ENCODE results near the gene SRPK1.

Gene SRPK1

DNA sequence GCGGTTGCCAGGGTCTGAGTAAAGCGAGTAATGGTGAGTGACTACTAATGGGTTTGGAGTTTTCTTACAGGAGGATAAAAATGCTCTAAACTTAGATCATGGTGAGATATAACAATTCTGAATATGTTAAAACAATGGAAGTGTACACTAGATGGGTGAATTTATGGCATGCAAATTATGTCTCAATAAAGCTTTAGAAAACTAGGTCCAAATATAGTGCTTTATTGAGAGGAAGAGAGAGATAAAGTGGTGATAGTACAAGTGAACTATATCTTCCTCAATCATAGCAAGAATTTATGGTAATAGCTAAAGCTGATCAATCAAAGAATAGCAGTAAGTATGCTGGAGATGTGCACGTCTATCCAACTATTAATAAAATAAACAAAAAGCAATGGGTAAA lies 23.9 kb downstream of the SRPK1 start:
- no peak for DNase-seq

- DNase-seq: no peak
These were observed 24.7 kb downstream of the SRPK1 start for GRCh38 chr6:35896228-35896627.

DNA sequence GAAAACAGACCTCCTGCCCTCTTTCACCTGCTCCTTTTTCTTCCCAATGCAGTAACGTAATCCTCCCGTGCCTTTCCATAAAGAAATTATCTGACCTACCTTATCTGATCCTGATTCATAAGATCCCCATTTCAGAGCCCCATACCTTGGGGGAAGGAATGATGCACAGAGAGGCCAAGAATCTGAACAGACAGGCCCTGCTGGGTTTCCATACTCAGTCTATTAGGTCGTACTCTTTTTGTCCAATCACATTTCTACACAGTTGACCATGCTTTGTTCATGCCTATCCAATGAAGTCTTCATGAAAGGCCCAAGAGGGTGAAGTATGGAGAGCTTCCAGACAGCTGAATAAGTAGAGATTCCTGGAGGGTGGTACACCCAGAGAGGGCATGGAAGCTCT lies 25.3 kb downstream of the SRPK1 start:
- DNase-seq: no peak

- no peak for DNase-seq
These were observed 26.1 kb downstream of the SRPK1 start for GRCh38 chr6:35894776-35895175.

- DNase-seq: no peak
These were observed 27.7 kb downstream of the SRPK1 start for GRCh38 chr6:35893246-35893645.

DNA sequence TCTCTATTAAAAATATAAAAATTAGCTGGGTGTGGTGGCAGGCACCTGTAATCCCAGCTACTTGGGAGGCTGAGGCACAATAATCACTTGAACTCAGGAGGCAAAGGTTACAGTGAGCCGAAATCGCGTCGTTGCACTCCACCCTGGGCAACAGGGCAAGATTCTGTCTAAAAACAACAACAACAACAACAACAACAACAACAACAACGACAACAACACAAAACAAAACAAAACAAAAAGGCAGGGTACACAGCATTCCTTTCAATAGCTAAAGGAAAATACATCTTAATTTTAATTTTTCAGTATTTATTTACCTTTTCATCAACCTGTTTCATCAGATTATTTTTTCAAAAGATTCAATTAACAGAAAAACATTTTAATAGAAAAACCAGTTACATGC lies 28.4 kb downstream of the SRPK1 start:
- DNase-seq: no peak

DNA sequence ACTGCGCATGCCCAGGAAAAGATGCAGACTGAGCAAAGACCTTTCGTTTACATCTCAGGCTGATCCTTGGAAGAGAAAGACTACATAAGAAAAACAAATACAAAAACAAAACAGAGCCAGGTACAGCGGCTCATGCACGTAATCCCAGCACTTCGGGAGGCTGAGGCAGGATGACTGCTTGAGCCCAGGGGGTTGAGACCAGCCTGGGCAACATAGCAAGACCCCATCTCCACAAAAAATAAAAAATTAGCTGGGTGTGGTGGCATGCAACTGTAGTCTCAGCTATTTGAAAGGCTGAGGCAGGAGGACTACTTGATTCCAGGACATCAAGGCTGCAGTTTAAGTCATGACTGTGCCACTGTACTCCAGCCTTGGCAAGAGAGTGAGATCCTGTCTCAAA lies 41.7 kb downstream of the SRPK1 start:
- no peak for DNase-seq

- no peak for DNase-seq
These were observed 44.0 kb downstream of the SRPK1 start for GRCh38 chr6:35876902-35877301.

- no peak for DNase-seq
These were observed 46.2 kb downstream of the SRPK1 start for GRCh38 chr6:35874730-35875129.

DNA sequence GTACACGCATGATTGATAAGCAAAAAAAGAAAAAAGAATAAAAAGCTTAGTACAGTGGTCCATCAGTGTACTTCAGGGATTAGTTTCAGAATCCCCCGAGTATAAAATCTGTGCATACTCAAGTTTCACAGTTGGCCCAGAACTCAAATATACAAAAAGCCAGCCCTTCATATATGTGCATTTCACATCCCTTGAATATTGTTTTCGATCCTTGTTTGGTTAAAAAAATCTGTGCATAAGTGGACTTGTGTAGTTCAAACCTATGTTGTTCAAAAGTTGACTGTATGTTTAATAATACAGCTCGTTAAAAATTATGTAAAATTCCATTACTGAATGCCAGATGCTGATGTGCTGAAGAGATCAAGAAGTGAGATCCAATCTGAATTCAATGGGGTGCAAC lies 61.5 kb downstream of the SRPK1 start:
- no peak for DNase-seq

DNA sequence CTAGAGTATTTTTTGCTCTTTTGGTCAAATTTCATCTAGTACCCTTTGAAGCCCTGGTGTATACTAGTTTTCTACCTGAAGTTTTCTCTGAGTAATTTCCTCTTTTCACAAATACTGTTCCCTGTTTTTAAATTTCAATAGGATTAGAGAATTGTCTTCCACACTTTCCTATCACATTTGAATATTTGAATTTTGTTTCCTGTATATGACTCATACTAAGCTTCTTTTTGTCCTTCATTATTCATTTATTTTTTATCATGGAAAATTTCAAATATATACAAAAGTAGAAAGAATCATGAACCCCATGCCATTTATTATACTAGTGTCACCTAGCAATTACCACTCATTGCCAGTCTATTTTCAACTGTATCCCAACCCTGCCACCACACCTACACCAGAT lies 63.0 kb downstream of the SRPK1 start:
- no peak for DNase-seq

- DNase-seq: no peak
These were observed 64.6 kb downstream of the SRPK1 start for GRCh38 chr6:35856250-35856649.

- DNase-seq: no peak
These were observed 67.9 kb downstream of the SRPK1 start for GRCh38 chr6:35852994-35853393.

DNA sequence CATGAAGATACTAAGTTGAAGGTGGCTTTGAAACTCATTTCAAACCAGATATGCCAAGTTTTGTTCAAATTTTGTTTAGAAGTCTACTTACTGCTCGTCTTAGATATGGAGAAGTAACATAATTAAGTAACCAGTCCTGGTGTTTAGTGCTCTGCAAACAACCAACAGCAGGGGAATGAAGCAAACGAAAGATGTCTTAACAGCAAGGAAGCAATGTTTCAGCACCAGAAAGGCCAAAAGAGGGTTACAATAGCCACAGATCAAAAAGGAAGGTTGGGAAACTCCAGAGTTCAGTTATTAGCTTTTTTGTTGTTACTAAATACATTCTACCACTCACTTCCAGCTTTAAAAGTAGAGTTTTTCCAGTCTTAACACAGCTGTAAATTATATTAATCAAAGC lies 70.7 kb downstream of the SRPK1 start:
- no peak for DNase-seq

GRCh38 chr6:35844290-35844689 lies 76.6 kb downstream of the SRPK1 start:
- DNase-seq: no peak

DNA sequence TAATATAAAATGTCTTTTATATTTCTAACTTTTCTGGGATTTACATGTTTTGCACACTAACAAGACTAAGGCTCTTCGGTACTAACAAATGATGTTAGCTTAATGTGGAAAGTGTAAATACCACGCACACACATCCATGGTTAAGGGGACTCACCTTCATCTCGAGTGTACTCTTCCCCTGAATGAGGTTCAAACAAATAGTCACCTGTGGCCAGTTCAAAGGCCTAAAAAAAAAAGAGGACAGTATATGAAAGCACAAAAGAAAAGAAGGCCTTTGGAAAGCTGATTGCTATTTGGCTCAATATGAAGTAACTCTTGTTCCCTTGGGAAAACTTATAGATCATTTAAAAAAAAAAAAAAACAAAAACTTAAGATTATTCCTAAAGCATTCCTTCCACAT lies 78.5 kb downstream of the SRPK1 start:
- no peak for DNase-seq

- no peak for DNase-seq
These were observed 81.9 kb downstream of the SRPK1 start for GRCh38 chr6:35839019-35839418.

DNA sequence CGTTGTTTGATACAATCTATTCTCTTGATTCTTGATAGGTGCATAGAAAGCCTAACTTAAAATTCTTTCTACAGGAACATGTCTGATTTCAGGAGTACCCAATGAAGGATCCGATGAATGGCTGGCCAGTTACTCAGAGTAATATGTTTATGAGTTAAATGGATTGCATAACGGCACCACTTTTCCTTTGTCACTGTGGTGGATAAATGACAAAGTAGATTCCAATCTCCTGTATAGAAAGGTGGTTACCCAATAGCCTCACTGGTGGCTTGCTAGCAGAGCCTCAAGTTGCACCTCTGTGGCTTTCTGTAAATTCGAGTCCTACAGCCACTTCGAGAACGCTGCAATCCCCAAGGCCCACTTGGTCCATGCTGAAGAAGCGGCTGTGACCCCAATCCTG lies 87.4 kb downstream of the SRPK1 start:
- DNase-seq: no peak

DNA sequence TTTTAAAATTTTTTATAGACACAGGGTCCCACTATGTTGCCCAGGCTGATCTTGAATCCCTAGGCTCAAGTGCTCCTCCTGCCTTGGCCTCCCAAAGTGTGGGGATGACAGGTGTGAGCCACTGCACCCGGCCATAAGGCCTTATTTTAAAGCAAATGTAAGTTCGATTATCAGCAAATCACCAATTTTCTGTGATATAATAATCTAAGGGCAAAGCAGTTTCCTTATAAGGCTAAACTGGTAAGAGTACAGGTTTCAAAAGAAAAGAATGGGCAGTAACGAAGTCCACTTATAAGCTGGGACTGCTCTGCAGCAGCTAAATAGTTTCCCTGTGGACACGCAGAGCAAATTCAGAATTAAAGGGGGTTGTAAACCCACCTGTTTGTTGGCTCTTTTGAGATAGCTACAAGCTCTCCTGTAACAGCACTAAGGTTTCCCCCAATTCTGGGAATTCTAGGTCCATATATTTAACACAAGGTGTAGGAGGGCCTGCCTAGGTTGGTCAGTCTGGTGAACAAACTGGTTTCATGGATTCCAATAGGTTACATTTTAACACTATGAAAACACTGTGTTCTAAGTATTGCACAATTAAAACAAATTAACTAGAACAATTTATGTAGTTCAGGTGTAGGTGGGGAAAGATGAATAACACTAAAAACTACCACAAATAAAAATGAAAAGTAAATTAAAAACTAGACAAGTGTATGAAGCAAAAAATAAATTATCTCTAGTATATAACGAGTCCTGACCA lies 89.5 kb downstream of the SRPK1 start:
- DNase-seq: no peak

DNA sequence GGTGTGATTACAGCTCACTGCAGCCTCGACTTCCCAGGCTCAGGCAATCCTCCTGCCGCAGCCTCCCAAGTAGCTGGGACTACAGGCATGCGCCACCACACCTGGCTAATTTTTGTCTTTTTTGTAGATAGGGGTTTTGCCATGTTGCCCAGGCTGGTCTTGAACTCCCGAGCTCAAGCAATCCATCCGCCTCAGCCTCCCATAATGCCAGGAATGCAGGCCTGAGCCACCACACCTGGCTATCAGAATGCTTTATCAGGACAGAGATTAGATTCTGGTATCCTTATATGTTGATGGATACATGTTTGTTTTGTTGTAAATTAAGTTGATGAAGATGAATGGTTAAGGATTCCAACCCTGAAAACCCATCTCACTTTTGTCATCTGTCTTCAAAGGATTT lies 91.6 kb downstream of the SRPK1 start:
- no peak for DNase-seq

- DNase-seq: no peak
These were observed 96.2 kb downstream of the SRPK1 start for GRCh38 chr6:35824552-35825192.

DNA sequence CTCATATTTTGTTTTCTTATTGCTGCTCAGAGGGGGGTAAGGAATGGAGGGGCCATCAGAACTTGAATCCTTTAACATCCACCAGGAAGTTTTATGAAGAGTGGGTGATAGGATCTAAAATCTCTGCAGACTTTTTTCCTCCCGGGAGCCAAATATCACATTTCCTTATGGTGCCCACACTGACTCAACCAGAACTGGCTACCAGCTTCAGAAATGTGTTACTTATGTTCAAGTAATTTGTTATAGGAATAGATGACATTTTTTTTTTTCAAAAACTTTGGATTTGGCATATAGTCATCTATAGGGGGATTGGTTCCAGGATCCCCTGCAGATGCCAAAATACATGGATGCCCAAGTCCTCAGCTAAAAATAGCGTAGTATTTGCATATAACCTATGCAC lies 97.3 kb downstream of the SRPK1 start:
- DNase-seq: no peak

GRCh38 chr6:35817515-35817914 lies 103.4 kb downstream of the SRPK1 start:
- no peak for DNase-seq

GRCh38 chr6:35811699-35811995 lies 109.3 kb downstream of the SRPK1 start:
- DNase-seq: no peak

Measured in cerebellar nuclear complex (tissue), 1 donor.